ENCODE data around the gene ARSB.
"Not testable (repeated sequence)": the region's sequence is repeated elsewhere in the genome, so short reads cannot be mapped to it uniquely, and the experiment has no call there.

The ARSB gene

DNA sequence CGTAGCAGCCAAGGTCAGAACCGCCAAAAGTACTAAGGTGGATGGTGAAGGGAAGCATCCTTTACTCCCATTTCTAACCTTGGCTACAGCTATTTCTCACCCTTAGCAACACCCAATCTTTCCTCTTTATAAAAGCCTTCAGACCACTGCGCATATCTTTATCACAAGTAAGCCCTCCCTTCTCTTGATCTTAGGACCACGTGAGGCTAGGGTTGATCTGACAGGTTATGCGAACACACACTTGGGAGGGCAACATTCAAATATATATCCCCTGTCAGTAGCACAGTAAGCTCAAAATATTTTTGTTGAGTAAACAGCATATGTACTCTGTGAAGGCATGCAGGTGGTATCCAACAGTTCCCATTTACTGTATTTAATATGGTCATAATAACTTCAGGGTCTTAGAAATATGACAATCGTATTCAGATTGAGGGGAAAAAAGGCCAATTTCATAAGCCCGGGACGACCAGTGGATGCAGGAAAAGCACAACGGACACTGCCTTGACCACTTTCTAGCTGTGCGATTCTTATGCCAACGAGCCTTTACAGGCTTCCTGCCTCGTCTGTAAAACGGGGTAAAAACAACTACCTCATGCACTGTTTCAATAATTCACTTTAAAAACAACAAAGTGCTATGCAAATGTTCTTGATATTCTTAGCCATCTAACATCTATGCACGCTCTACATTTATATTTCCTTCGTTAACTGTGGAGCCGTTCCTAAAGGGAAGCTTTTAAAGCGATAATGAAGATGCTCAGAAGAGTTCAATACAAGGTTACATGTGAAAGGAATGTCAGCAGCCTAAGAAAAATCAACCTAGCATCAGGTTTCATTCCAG lies 1.3 kb downstream of the ARSB start:
- H3K4me3 ChIP-seq (ENCODE audit: low read depth, low read length), result peak overlapping the region; percentile 71
- TF ChIP-seq, protein P1, sequence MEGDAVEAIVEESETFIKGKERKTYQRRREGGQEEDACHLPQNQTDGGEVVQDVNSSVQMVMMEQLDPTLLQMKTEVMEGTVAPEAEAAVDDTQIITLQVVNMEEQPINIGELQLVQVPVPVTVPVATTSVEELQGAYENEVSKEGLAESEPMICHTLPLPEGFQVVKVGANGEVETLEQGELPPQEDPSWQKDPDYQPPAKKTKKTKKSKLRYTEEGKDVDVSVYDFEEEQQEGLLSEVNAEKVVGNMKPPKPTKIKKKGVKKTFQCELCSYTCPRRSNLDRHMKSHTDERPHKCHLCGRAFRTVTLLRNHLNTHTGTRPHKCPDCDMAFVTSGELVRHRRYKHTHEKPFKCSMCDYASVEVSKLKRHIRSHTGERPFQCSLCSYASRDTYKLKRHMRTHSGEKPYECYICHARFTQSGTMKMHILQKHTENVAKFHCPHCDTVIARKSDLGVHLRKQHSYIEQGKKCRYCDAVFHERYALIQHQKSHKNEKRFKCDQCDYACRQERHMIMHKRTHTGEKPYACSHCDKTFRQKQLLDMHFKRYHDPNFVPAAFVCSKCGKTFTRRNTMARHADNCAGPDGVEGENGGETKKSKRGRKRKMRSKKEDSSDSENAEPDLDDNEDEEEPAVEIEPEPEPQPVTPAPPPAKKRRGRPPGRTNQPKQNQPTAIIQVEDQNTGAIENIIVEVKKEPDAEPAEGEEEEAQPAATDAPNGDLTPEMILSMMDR (IDR thresholded peaks at IDR 0.05; ENCODE audit: low read depth, low read length), result no peak

DNA sequence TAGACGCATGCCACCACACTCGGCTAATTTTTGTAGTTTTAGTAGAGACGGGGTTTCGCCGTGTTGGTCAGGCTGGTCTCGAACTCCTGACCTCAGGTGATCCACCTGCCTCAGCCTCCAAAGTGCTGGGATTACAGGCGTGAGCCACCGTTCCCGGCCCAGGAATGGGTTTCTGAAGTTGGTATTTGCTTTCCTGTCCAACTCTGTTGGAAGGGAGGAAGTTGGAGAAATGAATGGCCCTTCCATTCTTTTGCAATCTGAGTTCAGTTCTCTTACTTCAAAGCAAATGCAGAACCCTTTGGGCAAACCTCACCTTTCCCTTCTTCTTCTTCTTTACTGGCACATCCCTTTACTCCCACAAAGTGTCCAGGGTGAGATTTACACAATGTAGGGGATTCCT lies 1.9 kb downstream of the ARSB start:
- H3K4me3 ChIP-seq (ENCODE audit: low read depth, low read length), result not testable (repeated sequence)

DNA sequence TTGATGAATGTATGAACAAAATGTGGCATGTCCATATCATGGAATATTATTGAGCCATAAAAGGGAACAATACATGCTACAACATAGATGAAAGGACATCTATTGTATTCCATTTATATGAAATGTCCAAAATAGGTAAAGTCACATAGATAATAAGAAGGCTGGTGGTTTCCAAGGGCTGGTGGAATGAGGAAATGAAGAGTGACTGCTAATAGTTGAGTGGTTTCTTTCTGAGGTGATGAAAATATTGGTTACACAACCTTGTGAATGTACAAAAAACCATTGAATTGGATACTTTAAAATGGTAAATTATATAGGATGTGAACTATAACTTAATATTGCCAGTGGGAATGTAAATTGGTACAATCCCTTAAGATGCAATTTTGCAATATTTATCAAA lies 5.2 kb downstream of the ARSB start:
- no peak overlapping the region for H3K4me3 ChIP-seq (ENCODE audit: low read depth, low read length)
- TF ChIP-seq, protein P1 (IDR thresholded peaks at IDR 0.05; ENCODE audit: low read depth, low read length), result no peak

DNA sequence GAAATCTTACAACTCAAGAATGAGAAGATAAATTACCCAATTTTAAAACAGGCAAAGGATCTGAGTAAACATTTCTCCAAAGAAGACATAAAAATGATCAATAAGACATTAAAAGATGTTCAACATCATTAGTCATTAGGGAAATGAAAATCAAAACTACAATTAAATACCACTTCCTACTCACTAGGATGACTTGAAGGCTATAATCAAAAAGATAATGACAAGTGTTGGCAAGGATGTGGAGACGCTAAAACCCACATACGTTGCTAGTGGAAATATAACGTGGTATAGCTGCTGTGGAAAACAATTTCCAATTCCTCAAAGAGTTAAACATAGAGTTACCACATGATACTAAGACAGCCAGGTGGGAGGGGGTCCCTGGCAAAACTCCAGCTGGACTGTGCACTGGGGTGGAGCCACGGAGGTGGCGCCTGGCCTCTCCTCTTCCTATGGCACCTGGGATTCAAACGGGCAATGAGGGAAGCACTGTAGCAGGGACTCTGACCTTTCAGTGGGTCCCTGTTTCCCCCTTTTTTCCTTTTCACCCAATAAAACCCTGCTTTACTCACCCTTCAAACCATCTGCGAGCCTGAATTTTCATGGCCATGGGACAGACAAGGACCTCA lies 5.9 kb downstream of the ARSB start:
- H3K4me3 ChIP-seq (ENCODE audit: low read depth, low read length), result no peak overlapping the region
- TF ChIP-seq, protein P1 (IDR thresholded peaks at IDR 0.05; ENCODE audit: low read depth, low read length), result no peak

DNA sequence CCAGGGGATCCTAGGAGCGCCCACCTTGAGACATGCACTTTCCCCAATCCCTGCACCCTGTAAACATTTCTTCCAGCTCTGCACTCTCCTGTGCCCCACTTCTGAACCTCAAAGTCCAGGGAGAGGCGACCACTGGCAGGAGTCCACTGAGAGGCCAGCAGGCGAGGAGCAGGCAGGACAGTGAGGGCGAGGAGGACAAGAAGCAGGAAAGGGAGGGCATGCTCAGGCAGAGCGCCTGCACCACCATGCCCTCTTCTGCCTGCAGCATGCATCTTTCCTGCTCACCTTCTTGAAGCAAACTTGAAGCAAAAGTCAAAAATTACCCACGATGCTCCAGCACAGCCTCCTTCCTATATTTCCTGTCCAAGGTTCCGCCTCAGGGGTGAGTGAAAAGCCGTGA lies 10.1 kb downstream of the ARSB start:
- TF ChIP-seq, protein P1 (IDR thresholded peaks at IDR 0.05; ENCODE audit: low read depth, low read length), result no peak
- H3K4me3 ChIP-seq (ENCODE audit: low read depth, low read length), result no peak overlapping the region

DNA sequence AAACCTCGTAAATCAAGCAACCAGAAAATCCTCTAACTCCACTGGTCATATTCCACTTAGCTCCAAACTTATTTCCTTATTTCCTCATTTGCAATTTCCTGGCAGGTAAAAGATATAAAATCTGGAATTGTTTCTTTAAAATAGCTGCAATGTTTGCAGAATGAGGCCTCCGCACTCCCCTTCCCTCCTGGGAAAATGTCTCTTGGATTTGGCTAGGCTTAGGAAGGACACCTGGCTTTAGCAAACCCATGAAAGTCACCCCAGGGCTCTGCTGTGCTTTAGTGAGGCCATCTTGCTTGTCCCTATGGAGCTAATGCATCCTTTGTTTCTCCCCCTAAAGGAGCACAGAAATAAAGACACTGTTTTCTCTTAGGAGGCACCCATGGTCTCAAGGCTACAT lies 10.5 kb downstream of the ARSB start:
- H3K4me3 ChIP-seq (ENCODE audit: low read depth, low read length), result no peak overlapping the region
- TF ChIP-seq, protein P1 (IDR thresholded peaks at IDR 0.05; ENCODE audit: low read depth, low read length), result no peak

DNA sequence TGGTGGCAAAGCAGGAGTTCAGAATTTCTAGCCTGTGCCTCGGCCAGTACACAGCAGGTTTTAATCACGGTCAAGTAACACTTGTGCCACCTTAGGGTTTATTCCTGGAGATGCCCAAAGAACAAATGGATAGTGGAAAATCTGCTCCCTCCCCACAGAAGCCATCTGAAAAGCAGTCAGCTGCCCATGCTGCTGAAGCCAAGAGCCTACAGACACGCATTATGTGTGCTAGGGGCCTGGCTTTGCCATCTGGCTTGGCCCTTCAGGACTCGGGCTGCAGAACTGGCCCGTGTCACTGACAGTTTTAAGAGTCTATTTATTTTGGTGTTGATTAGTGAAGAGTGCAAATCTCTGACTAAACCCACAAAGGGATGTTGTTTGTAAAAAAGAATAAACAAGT lies 11.1 kb downstream of the ARSB start:
- H3K4me3 ChIP-seq (ENCODE audit: low read depth, low read length), result no peak overlapping the region

More for the DNA sequence above, 11.1 kb downstream of the ARSB start:
- TF ChIP-seq, protein P1 (IDR thresholded peaks at IDR 0.05; ENCODE audit: low read depth, low read length), result no peak

Data from WI38 (cell line).